IMR-90 (cell line): Measurements from ENCODE around the gene NRL. TPM values are rescaled to one million over a fixed set of nuclear protein-coding genes. Genes with fewer than 3 reads are reported as not detected.

Experiments
- ATAC-seq: fragments of 200-7000 bp; cut with Tn5 transposase; 2 replicates; pipeline ENCODE4 v1.9.1; 2020; ENCODE audit warnings: low read depth, mild to moderate bottlenecking, moderate library complexity
- BruUV-seq: library from RNA; stranded (reverse); fragments of 400-500 nt; replicated peaks from 2 replicates; lab custom pipeline; 2021; lab: Mats Ljungman, UMichigan
- CTCF ChIA-PET: fragments of 300-600 bp; formaldehyde crosslinking; extraction: SDS; loops from one replicate; lab custom pipeline; 2021; ENCODE audit warnings: antibody characterized with exemption; lab: Yijun Ruan, JAX
- POLR2A ChIA-PET: fragments of 300-600 bp; sonication (Branson Sonifier 250); formaldehyde crosslinking; loops from one replicate; lab custom pipeline; 2022; ENCODE audit warnings: antibody characterized with exemption; ENCODE audit not compliant: unreplicated experiment; lab: Charles Lee
- DNase-seq: peaks from one replicate; pipeline ENCODE4 v3.0.0; 2013
- H2AFZ ChIP-seq: replicated peaks from 2 replicates; pipeline ENCODE3; 2013; ENCODE audit warnings: low read length, mild to moderate bottlenecking; ENCODE audit not compliant: poor library complexity
- H2AK5ac ChIP-seq: 2 replicates; pipeline ENCODE4 v1.6.1; 2013; ENCODE audit warnings: low read depth, low read length, inconsistent platforms
- H2AK9ac ChIP-seq: replicated peaks from 2 replicates; pipeline ENCODE3; 2013; ENCODE audit warnings: mild to moderate bottlenecking, low read depth, low read length, moderate library complexity; ENCODE audit not compliant: poor library complexity
- H2BK120ac ChIP-seq: 2 replicates; pipeline ENCODE4 v1.6.1; 2013; ENCODE audit warnings: low read depth, low read length, inconsistent platforms
- H2BK15ac ChIP-seq: 3 replicates; pipeline ENCODE4 v1.6.1; 2013; ENCODE audit warnings: low read depth, low read length, inconsistent platforms
- H2BK20ac ChIP-seq: 2 replicates; pipeline ENCODE4 v1.6.1; 2013; ENCODE audit warnings: low read depth, mild to moderate bottlenecking, inconsistent platforms, low read length, moderate library complexity
- H2BK5ac ChIP-seq: 2 replicates; pipeline ENCODE4 v1.6.1; 2013; ENCODE audit warnings: mild to moderate bottlenecking, low read depth, low read length, inconsistent platforms; ENCODE audit not compliant: poor library complexity, severe bottlenecking
- H3K14ac ChIP-seq: replicated peaks from 2 replicates; pipeline ENCODE4 v1.6.1; 2013; ENCODE audit warnings: low read depth, low read length, inconsistent platforms
- H3K18ac ChIP-seq: 2 replicates; pipeline ENCODE4 v1.6.1; 2013; ENCODE audit warnings: low read depth, low read length, control low read depth
- H3K23ac ChIP-seq: 2 replicates; pipeline ENCODE4 v1.6.1; 2013; ENCODE audit warnings: low read depth, low read length, inconsistent platforms
- H3K27ac ChIP-seq: 2 replicates; pipeline ENCODE4 v1.5.1; 2013; ENCODE audit warnings: mild to moderate bottlenecking, control low read depth, low read length; ENCODE audit not compliant: insufficient read depth
- H3K27me3 ChIP-seq: 2 replicates; pipeline ENCODE4 v1.6.1; 2013; ENCODE audit warnings: low read length; ENCODE audit not compliant: control insufficient read depth, insufficient read depth
- H3K36me3 ChIP-seq: 2 replicates; pipeline ENCODE4 v1.6.1; 2013; ENCODE audit warnings: low read length, mixed read lengths; ENCODE audit not compliant: control insufficient read depth, insufficient read depth
- H3K4ac ChIP-seq: 2 replicates; pipeline ENCODE4 v1.6.1; 2013; ENCODE audit warnings: low read depth, low read length, inconsistent platforms
- H3K4me1 ChIP-seq: 2 replicates; pipeline ENCODE4 v1.6.1; 2013; ENCODE audit warnings: low read length, mixed read lengths; ENCODE audit not compliant: control insufficient read depth, insufficient read depth
- H3K4me2 ChIP-seq: 2 replicates; pipeline ENCODE4 v1.6.1; 2013; ENCODE audit warnings: low read depth, mild to moderate bottlenecking, control low read depth, low read length, moderate library complexity
- H3K4me3 ChIP-seq: 2 replicates; pipeline ENCODE4 v1.5.1; 2013; ENCODE audit warnings: low read depth, mild to moderate bottlenecking, control low read depth, low read length, moderate library complexity; ENCODE audit not compliant: insufficient read depth
- H3K56ac ChIP-seq: 2 replicates; pipeline ENCODE4 v1.6.1; 2013; ENCODE audit warnings: low read length, inconsistent platforms; ENCODE audit not compliant: insufficient read depth; ENCODE audit errors: extremely low read depth
- H3K79me1 ChIP-seq, 2 experiments: 2 replicates each; pipeline ENCODE4 v1.6.1; 2013; ENCODE audit warnings: low read length in 2 of 2, inconsistent platforms in 1 of 2, low read depth in 1 of 2
- H3K9ac ChIP-seq: 2 replicates; pipeline ENCODE4 v1.6.1; 2013; ENCODE audit warnings: low read depth, low read length, control low read depth
- H3K9me1 ChIP-seq: 2 replicates; pipeline ENCODE4 v1.6.1; 2013; ENCODE audit warnings: low read length, inconsistent platforms; ENCODE audit not compliant: insufficient read depth
- H3K9me3 ChIP-seq: 2 replicates; pipeline ENCODE4 v1.6.1; 2013; ENCODE audit warnings: low read length; ENCODE audit not compliant: control insufficient read depth, insufficient read depth
- H4K20me1 ChIP-seq: 2 replicates; pipeline ENCODE4 v1.6.1; 2013; ENCODE audit warnings: low read length, inconsistent platforms; ENCODE audit not compliant: insufficient read depth
- H4K5ac ChIP-seq: 2 replicates; pipeline ENCODE4 v1.6.1; 2013; ENCODE audit warnings: mild to moderate bottlenecking, low read depth, low read length, control low read depth
- H4K8ac ChIP-seq, 2 experiments: 2 replicates each; pipeline ENCODE4 v1.6.1; 2013; ENCODE audit warnings: low read depth in 2 of 2, low read length in 2 of 2, control low read depth in 1 of 2, inconsistent platforms in 1 of 2
- H4K91ac ChIP-seq: 2 replicates; pipeline ENCODE4 v1.6.1; 2013; ENCODE audit warnings: low read depth, low read length, inconsistent platforms; ENCODE audit not compliant: insufficient read depth
- BHLHE40 ChIP-seq: fragments of 150-350 bp; IDR thresholded peaks from 2 replicates; pipeline ENCODE4 v1.6.1; 2016; ENCODE audit warnings: mild to moderate bottlenecking, low read depth, low read length
- CEBPB ChIP-seq: IDR thresholded peaks from 2 replicates; pipeline ENCODE4 v1.6.1; 2012; ENCODE audit warnings: low read depth, low read length, improper control_type of control experiment
- CHD1 ChIP-seq: IDR thresholded peaks from 2 replicates; pipeline ENCODE4 v1.6.1; 2012; ENCODE audit warnings: low read depth, low read length, improper control_type of control experiment
- ELK1 ChIP-seq: fragments of 150-350 bp; IDR thresholded peaks from 2 replicates; pipeline ENCODE4 v1.6.1; 2016; ENCODE audit warnings: low read depth, mild to moderate bottlenecking, low read length, moderate library complexity, borderline replicate concordance
- FOS ChIP-seq: fragments of 150-350 bp; IDR thresholded peaks from 2 replicates; pipeline ENCODE4 v1.6.1; 2016; ENCODE audit warnings: low read depth, low read length
- MAFK ChIP-seq: IDR thresholded peaks from 2 replicates; pipeline ENCODE4 v1.6.1; 2012; ENCODE audit warnings: low read depth, low read length, improper control_type of control experiment
- MAZ ChIP-seq: IDR thresholded peaks from 2 replicates; pipeline ENCODE4 v1.6.1; 2012; ENCODE audit warnings: low read depth, mild to moderate bottlenecking, low read length, improper control_type of control experiment, moderate library complexity, borderline replicate concordance
- MXI1 ChIP-seq: IDR thresholded peaks from 2 replicates; pipeline ENCODE4 v1.6.1; 2012; ENCODE audit warnings: low read depth, mild to moderate bottlenecking, low read length, moderate library complexity, borderline replicate concordance
- NFE2L2 ChIP-seq: fragments of 150-350 bp; IDR thresholded peaks from 2 replicates; pipeline ENCODE4 v1.6.1; 2016; ENCODE audit warnings: low read depth, mild to moderate bottlenecking, low read length
- POLR2A ChIP-seq: IDR thresholded peaks from 2 replicates; pipeline ENCODE4 v1.6.1; 2012; ENCODE audit warnings: mild to moderate bottlenecking, low read depth, low read length
- RAD21 ChIP-seq: IDR thresholded peaks from 2 replicates; pipeline ENCODE4 v1.6.1; 2012; ENCODE audit warnings: low read length, improper control_type of control experiment
- RCOR1 ChIP-seq: IDR thresholded peaks from 2 replicates; pipeline ENCODE4 v1.6.1; 2012; ENCODE audit warnings: mild to moderate bottlenecking, low read length, improper control_type of control experiment; ENCODE audit not compliant: insufficient replicate concordance
- RFX5 ChIP-seq: IDR thresholded peaks from 2 replicates; pipeline ENCODE4 v1.8.0; 2012; ENCODE audit warnings: low read depth, mild to moderate bottlenecking, low read length, moderate library complexity
- SMC3 ChIP-seq: fragments of 150-350 bp; IDR thresholded peaks from 2 replicates; pipeline ENCODE4 v1.6.1; 2016; ENCODE audit warnings: low read depth, mild to moderate bottlenecking, antibody characterized with exemption, low read length, moderate library complexity
- USF2 ChIP-seq: fragments of 150-350 bp; IDR thresholded peaks from 2 replicates; pipeline ENCODE4 v1.6.1; 2017; ENCODE audit warnings: mild to moderate bottlenecking, antibody characterized with exemption, low read length, low read depth
- WGBS, 2 experiments: methylation state at CpG; one replicate each; pipeline versions ENCODE4 v1.1.5 to v1.1.7; 2013; ENCODE audit warnings: missing lambda C conversion rate in 2 of 2; ENCODE audit not compliant: insufficient read length in 1 of 2; ENCODE audit errors: extremely low coverage in 2 of 2; 5-methylcytosine and 5-hydroxymethylcytosine counted together
- dilution Hi-C: fragments of 300-500 bp; cut with HindIII; formaldehyde crosslinking; loops from one replicate; pipeline ENCODE4 v1.14.3; 2018; ENCODE audit warnings: low sequenced_read_pairs; ENCODE audit not compliant: unreplicated experiment
- in situ Hi-C: fragments of 300-500 bp; cut with MboI; formaldehyde crosslinking; loops from 3 replicates; pipeline ENCODE4 v1.14.3; 2019; ENCODE audit warnings: low sequenced_read_pairs, inconsistent platforms, mixed read lengths
- intact Hi-C: fragments of 100-400 bp; cut with micrococcal nuclease; formaldehyde crosslinking; loops from 2 replicates; pipeline ENCODE4 v1.10.0; 2022
- polyA plus RNA-seq, 3 experiments: library from polyadenylated mRNA; depleted of rRNA; stranded (reverse); fragments of >200 nt; gene quantifications; 2 replicates each; pipeline ENCODE4 v1.2.3, GENCODE V29; 2012; ENCODE audit warnings: low replicate concordance in 1 of 3
- total RNA-seq: library from RNA; depleted of rRNA; stranded (reverse); fragments of >200 nt; gene quantifications from 2 replicates; pipeline ENCODE4 v1.2.3, GENCODE V29; 2012
- TF ChIP-seq, protein P1 (sequence below): conservative IDR thresholded peaks from 2 replicates; pipeline ENCODE4 v1.5.1; 2012; ENCODE audit warnings: mild to moderate bottlenecking, low read depth, low read length, improper control_type of control experiment

NRL gene
- total and polyA plus RNA-seq, 2 of the 4 experiments (the other 2 are of a cell fraction) = 0.18 to 0.70 TPM

DNA sequence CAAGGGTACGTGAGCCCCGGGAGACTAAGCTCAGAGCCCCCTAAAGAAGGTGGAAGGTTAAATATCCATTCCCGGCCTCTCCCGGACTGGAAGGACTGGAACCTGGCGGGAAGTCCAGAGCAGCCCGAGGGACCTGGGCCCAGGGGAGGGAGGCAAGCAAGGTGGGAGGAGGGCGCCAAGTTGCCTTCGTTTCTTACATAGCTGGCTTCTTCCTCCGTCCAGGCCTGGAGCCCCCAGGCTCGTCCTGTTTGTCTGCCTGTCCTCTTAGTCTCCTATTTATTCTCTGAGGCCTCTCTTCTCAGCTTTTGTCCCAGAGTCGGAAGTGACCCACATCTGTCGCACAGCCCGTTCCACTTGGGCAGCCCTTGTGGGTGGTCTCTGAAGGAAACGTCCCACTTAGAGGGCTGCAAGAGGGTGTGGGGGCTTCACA is 19.9 kb downstream of the NRL start:
- peak overlapping the region; percentile 79 for H3K4me2 ChIP-seq
- H2BK120ac ChIP-seq = peak overlapping the region; percentile 46; the same call in 1 of the 2 replicates
- H3K27ac ChIP-seq = peak overlapping the region; percentile 73
- peak overlapping the region; percentile 91 for H3K9ac ChIP-seq
- ChIA-PET POLR2A (interaction anchor here (0.7 kb wide), 1 partner anchor 43 kb away, joined by 3 read pairs; no protein-coding TSS in a partner anchor), CTCF (interaction anchor here (0.8 to 3.4 kb wide), 5 partner anchors 11 to 59 kb away, joined by 3 to 15 read pairs (median 6); no protein-coding TSS in a partner anchor)
- H3K9me1 ChIP-seq = peaks cover 13% of the 10 kb centered on the region
- no peaks in the 10 kb centered on the region for H3K9me3 ChIP-seq
- H3K4me3 ChIP-seq = peak overlapping the region; percentile 72
- peaks cover 16 to 36% of the 10 kb centered on the region in 2 experiments for H3K79me1 ChIP-seq
- ATAC-seq (no peak), DNase-seq (no peak)
- peak overlapping the region; percentile 87 for H3K4ac ChIP-seq
- H2AK9ac ChIP-seq = peak overlapping the region; percentile 99
- H3K4me1 ChIP-seq = peaks cover 8% of the 10 kb centered on the region
- peak overlapping the region; percentile 98 for H2AFZ ChIP-seq
- peak overlapping the region; percentile 69; the same call in 1 of the 2 replicates for H3K56ac ChIP-seq
- H4K20me1 ChIP-seq = peaks cover 15% of the 10 kb centered on the region; the same call in 1 of the 2 replicates
- H2BK20ac ChIP-seq = no peak overlapping the region
- peak overlapping the region; percentile 36 to 80; a peak in 2 of 4 replicates for H4K8ac ChIP-seq
- in situ Hi-C loops (loop anchor here (5.0 to 10.0 kb wide), 2 partner anchors 38 to 120 kb away; no protein-coding TSS in a partner anchor), dilution Hi-C loops (no loop called here), intact Hi-C loops (no loop called here)
- no peaks in the 10 kb centered on the region for H3K27me3 ChIP-seq
- TF ChIP-seq CEBPB = no peak
- no peak for TF ChIP-seq NFE2L2
- TF ChIP-seq BHLHE40 = no peak
- TF ChIP-seq SMC3 = no peak
- TF ChIP-seq USF2 = no peak
- TF ChIP-seq MAFK = no peak
- TF ChIP-seq POLR2A = no peak
- no peak for TF ChIP-seq RAD21
- TF ChIP-seq MAZ = no peak
- TF ChIP-seq MXI1 = no peak
- no peak for TF ChIP-seq ELK1
- TF ChIP-seq, protein P1, sequence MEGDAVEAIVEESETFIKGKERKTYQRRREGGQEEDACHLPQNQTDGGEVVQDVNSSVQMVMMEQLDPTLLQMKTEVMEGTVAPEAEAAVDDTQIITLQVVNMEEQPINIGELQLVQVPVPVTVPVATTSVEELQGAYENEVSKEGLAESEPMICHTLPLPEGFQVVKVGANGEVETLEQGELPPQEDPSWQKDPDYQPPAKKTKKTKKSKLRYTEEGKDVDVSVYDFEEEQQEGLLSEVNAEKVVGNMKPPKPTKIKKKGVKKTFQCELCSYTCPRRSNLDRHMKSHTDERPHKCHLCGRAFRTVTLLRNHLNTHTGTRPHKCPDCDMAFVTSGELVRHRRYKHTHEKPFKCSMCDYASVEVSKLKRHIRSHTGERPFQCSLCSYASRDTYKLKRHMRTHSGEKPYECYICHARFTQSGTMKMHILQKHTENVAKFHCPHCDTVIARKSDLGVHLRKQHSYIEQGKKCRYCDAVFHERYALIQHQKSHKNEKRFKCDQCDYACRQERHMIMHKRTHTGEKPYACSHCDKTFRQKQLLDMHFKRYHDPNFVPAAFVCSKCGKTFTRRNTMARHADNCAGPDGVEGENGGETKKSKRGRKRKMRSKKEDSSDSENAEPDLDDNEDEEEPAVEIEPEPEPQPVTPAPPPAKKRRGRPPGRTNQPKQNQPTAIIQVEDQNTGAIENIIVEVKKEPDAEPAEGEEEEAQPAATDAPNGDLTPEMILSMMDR = no peak
- no peak for TF ChIP-seq RFX5
- TF ChIP-seq RCOR1 = no peak
- TF ChIP-seq FOS = no peak
- TF ChIP-seq CHD1 = no peak
- H2AK5ac ChIP-seq = peak overlapping the region; percentile 26
- BruUV-seq = no TSS peak
- H4K5ac ChIP-seq = peak overlapping the region; percentile 32
- peak overlapping the region; percentile 93 for H3K14ac ChIP-seq
- no CpG with 5 or more reads among the region's 14 CpGs for WGBS, 2 experiments
- H3K36me3 ChIP-seq = peaks cover 16% of the 10 kb centered on the region; the same call in 1 of the 2 replicates
- H3K18ac ChIP-seq = peak overlapping the region; percentile 40; the same call in 1 of the 2 replicates
- no peak overlapping the region for H2BK15ac ChIP-seq
- H2BK5ac ChIP-seq = peak overlapping the region; percentile 69
- peak overlapping the region; percentile 46 for H4K91ac ChIP-seq
- peak overlapping the region; percentile 91 for H3K23ac ChIP-seq
